COLO668 (cell line): Measurements from ENCODE around the gene EIF3K.
A peak's percentile ranks its signal among the peaks of the same experiment; 100 is the strongest.

Experiments
- DNase-seq: peaks from one replicate; lab custom pipeline; 2025; ENCODE audit not compliant: unreplicated experiment; lab: John Stamatoyannopoulos, UW

Gene EIF3K

DNA sequence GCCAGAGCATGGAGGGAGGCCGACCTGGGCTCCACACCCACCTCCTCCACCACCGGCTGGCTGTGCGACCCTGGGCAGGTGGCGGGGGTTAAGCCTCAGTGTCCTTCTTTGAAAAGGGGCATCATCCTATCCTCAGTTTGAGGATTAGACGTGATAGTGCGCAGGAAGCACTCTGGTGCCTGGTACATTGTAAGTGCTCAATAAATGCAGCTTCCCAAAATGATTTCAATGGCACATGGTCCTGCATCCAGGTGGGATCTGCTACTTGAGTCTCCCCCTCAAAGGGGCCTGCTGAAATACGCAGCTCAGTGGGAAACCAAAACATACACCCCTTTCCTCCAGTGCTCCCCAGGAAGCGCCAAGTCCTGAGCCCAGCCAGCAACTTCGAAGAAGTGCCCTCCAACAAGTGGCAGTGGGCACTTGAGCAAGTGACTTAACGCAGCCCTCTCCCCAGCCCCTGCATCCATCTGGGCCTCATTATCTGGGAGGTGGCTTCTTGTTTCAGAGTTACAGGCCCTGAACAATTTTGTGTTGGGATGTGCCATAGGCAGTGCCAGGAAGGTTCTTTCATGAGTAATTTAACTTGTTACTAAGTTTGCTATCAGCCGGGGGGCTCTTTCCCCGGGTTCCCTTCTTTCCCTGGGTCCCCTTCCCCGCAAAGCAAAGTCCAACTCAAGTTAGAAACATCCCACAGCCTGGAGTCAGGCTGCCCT, 46.4 kb downstream of the EIF3K start:
- DNase-seq = no peak

DNA sequence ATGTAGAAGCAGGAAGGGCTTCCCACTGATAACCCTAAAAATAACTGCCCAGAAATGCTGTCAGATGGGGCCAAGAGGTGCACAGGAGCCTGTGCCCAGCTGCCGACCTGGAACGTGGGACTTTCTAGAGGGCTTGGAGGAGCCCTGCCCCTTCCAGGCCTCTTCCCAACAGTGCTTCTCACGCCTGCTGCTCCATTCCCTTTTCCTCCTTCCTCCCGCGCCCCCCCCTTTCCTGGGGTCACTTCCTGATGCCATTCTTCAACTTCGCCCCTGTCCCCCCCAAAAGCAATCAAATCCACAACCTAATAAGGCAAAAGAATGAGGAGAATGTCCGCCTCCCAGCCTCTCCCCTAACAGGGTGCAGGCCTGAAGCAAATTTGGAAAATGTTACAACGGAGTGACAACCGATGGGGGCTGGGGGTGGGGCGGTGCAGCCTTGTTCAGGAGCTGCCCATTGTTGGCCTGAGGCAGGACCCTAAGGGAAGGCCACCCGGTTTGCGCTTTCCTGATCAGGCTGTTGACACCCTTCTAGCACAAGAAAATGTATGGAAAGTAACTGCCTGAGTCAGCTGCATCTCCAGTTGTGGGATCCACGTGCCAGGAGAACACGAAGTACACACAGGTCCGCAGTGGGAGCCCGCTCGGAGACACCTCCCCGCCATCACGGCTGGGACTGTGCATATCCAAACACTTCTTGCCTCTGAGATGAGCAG, 47.1 kb downstream of the EIF3K start:
- DNase-seq = no peak

DNA sequence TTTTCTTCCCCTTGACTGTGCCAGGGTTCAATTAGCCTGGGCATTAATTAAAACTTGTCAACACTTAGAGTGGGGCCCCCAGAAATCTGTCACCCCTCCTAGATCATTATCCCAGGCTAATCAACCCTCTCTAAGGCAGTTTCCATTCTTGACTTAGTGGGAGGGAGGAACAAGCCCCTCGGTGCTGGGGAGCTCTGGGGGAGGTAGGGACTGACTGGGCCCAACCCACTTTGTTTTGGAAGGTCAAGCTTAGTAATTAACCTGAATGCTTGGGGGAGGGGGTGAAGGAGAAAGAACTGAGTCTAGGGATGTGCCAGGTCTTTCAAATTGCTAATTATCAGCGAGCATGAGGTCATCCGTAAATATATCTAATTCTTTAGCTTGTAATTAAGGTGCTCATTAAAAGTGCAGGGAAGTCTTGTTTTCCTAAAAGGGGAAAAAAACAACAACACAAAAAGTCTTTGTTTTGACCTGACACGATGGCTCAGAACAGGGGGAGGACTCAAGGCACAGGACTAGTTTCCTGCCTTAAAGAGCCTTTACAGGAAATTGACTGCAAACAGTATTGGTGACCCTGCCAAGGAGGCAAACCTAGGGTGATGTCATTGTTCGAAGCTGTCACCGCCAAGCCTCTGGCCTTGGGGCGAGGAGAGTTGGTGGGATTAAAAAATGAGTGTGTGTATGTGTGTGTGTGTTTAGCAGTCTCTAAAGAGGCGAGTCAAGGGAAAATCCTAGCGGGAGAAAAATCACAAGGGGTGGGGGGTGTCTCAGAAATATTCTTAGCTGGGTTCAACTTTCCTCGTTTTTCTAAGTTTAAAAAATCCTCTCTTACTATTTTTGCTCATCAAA, 47.9 kb downstream of the EIF3K start:
- DNase-seq = no peak

GRCh38 chr19:38667661-38668171, 48.7 kb downstream of the EIF3K start:
- DNase-seq = no peak

- DNase-seq = no peak
Observed at GRCh38 chr19:38669552-38669951, 50.6 kb downstream of the EIF3K start.

DNA sequence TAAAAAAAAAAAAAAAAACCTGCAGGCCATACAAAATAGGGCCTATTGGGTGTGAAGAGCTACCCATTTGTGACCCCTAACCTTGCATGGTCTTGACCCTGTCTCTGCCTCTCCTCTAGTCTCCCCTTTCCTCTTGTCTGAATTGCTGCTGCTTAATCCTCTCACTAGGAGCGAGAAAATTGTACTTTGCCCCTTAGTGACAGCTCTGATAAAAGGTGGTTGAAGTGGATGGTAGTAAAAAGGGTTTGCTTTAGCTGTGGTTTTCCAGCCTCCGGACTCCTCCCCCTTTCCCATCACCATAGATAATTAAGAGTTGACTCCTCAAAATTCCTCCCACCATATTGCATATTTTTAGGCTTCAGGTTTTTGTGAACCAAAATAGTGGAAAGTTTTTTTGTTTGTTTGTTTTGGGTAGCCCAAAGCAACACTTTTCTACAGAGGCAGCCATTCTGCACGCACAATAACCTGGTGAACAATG, 52.0 kb downstream of the EIF3K start:
- DNase-seq = peak; percentile 34

- no peak for DNase-seq
Observed at GRCh38 chr19:38671654-38672053, 52.7 kb downstream of the EIF3K start.

- no peak for DNase-seq
Observed at GRCh38 chr19:38673030-38673429, 54.0 kb downstream of the EIF3K start.

GRCh38 chr19:38674388-38675171, 55.6 kb downstream of the EIF3K start:
- DNase-seq = no peak

DNA sequence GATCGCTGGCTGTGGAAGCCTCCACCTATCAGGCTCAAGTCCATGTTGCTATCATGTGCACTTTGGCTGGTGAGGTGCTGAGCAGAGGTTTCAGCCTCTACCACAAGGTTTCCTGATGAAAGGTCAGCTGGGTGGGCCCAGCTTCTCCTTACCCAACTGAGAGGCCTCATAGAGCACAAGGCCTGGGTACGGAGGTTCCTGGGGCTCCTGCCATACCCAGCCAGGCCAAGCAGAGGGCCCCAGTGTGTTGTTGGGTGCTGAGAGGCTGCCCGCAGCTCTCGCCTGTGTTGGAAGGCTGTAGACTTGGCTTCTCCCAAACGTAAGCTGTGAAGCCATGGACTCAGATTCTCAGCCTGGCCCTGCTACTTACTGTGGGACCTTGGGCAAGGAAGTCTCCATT, 56.6 kb downstream of the EIF3K start:
- DNase-seq = no peak

GRCh38 chr19:38676023-38676877, 57.3 kb downstream of the EIF3K start:
- DNase-seq = peak; percentile 59

DNA sequence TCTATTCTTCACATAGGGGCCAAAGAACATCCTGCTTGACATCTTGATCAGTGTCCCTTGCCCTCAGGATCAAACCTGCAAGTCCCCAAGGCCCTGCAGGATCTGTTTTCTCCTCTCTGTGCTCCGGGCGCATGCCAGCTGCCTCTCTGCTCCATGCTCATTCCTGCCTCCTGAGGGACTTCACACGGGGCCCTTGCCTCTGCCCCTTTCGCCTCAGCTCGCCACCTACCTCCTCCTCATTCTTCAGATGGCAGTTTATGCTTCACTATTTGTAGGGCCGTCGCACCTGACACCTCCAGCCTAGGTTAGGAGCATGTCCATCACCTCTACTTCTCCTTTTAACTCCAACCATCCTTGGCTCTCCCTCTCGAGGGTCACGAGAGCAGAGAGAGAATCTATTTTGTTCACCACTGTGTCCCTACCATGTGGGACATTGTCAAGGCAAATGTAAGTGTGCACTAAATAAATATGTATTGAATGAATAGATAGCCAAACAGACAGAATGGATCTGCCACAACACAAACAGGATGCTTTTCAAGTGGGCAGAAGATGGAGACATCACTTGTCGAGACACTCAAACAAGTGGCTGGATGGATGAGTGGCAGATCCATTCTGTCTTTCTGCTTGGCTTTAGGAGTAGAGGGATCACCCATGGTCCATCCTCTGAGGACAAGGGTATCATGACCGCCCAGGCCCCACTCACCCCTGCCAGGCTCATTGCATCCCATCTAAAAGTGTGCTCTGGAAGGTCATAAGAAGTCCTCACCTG, 58.1 kb downstream of the EIF3K start:
- DNase-seq = no peak

- no peak for DNase-seq
Observed at GRCh38 chr19:38678217-38678890, 59.4 kb downstream of the EIF3K start.

DNA sequence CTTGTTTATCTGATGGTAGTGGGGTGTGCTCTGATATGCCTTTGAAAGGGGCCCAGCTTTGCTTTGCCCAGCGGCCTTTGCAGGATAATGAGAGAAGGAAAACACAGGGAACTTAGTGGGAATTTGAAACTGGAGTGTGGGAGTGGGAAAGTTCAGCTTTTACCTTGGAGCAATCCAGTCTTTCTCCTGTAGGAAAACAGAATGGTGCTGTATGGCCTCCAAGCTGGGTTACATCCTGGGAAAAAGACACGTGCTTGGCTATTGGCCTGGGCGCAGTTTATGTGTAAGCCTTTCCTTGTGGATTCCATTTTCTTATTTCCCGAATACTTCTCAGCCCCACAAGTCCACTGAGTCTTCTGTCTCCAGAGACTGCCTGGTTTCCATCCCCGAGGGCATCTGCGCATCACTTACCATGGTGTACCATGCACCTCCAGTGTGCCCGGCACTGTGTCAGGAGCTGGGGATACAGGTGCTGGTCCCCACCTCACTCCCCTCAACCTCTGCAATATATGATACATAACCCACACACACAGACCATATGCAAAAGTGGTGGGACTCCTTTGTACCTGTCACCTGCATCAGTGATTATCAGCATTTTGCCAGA, 60.0 kb downstream of the EIF3K start:
- DNase-seq = no peak

GRCh38 chr19:38679839-38680238, 60.9 kb downstream of the EIF3K start:
- DNase-seq = no peak

- no peak for DNase-seq
Observed at GRCh38 chr19:38682195-38682867, 63.3 kb downstream of the EIF3K start.

DNA sequence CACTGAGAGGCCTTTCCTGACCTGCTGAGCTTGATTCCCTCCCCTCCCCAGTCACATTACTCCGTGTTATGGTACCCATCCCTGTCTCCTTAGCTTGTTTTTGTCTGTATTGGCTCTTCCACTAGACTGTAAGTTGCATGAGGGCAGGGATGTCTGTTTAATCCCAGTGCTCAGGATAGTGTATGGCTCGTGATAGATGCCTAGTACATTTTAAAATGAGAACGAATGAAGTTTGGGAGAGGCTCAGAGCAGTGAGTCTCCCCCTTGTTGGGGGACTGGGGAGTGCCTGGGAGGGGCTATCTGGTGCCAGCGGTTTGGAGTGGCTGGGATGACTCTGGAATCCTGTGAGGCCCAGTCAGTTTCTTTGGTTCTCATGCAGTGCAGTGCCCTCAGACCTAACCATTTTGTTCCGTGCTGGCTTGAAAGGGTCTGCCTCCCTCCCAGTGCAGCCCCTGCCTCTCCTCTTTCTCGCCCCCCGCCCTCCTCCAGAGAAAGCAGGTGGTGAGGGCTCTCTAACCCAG, 63.9 kb downstream of the EIF3K start:
- no peak for DNase-seq
